Endothelial cell (in vitro differentiated cells): ENCODE measurements around the gene ATP7A. TPM values are rescaled to one million over a fixed set of nuclear protein-coding genes. Genes with fewer than 3 reads are reported as not detected.

Source experiments
- DNase-seq: peaks from one replicate; pipeline ENCODE4 v3.0.0; 2021; ENCODE audit warnings: low spot score
- H3K27ac Mint-ChIP-seq: one replicate; pipeline ENCODE4 v1.8.0; 2021; ENCODE audit warnings: mixed read lengths, inconsistent platforms; ENCODE audit not compliant: unreplicated experiment
- H3K27me3 Mint-ChIP-seq: one replicate; pipeline ENCODE4 v1.8.0; 2021; ENCODE audit warnings: mild to moderate bottlenecking, moderate library complexity, mixed read lengths, inconsistent platforms; ENCODE audit not compliant: unreplicated experiment
- H3K36me3 Mint-ChIP-seq: one replicate; pipeline ENCODE4 v1.8.0; 2021; ENCODE audit warnings: mild to moderate bottlenecking, low read depth, mixed read lengths, inconsistent platforms; ENCODE audit not compliant: unreplicated experiment
- H3K4me1 Mint-ChIP-seq: one replicate; pipeline ENCODE4 v1.8.0; 2021; ENCODE audit warnings: mild to moderate bottlenecking, mixed read lengths, inconsistent platforms; ENCODE audit not compliant: unreplicated experiment
- H3K4me3 Mint-ChIP-seq: one replicate; pipeline ENCODE4 v1.8.0; 2021; ENCODE audit warnings: mild to moderate bottlenecking, mixed read lengths, inconsistent platforms; ENCODE audit not compliant: unreplicated experiment
- H3K9me3 Mint-ChIP-seq: one replicate; pipeline ENCODE4 v1.8.0; 2021; ENCODE audit warnings: mixed read lengths, inconsistent platforms; ENCODE audit not compliant: unreplicated experiment
- CTCF ChIP-seq: fragments of 200-600 bp; sonication (generic); IDR thresholded peaks from one replicate; pipeline ENCODE4 v1.5.0; 2021; ENCODE audit warnings: antibody characterized with exemption; ENCODE audit not compliant: unreplicated experiment
- total RNA-seq: library from RNA; stranded (reverse); fragmentation: NEBNext Ultra II Directional; extraction: Animal tissue kit (Norgen Biotek cat#: 25700); gene quantifications from one replicate; pipeline ENCODE4 v1.2.1, GENCODE V29; 2021; ENCODE audit not compliant: unreplicated experiment

Gene ATP7A
- total RNA-seq, 1 donor from 2014 or later, result 6.7 TPM

GRCh38 chrX:77925764-77926163 is 15.3 kb downstream of the ATP7A start:
- Mint-ChIP-seq H3K4me3 (no peak overlapping the region), H3K36me3 (no peaks in the 10 kb centered on the region), H3K9me3 (no peaks in the 10 kb centered on the region), H3K27me3 (no peaks in the 10 kb centered on the region), H3K4me1 (peaks cover 3% of the 10 kb centered on the region), H3K27ac (no peak overlapping the region)
- DNase-seq, result no peak
- no peak for TF ChIP-seq CTCF

GRCh38 chrX:77930581-77930980 is 20.1 kb downstream of the ATP7A start:
- no peak for TF ChIP-seq CTCF
- H3K27ac Mint-ChIP-seq, result no peak overlapping the region
- no peaks in the 10 kb centered on the region for H3K9me3 Mint-ChIP-seq

GRCh38 chrX:77935886-77936285 is 25.4 kb downstream of the ATP7A start:
- H3K4me1 Mint-ChIP-seq, result no peaks in the 10 kb centered on the region
- DNase-seq, result no peak

More at GRCh38 chrX:77930581-77930980, 20.1 kb downstream of the ATP7A start:
- Mint-ChIP-seq H3K36me3 (no peaks in the 10 kb centered on the region), H3K4me1 (peaks cover 3% of the 10 kb centered on the region), H3K27me3 (no peaks in the 10 kb centered on the region), H3K4me3 (no peak overlapping the region)
- no peak for DNase-seq

GRCh38 chrX:77936299-77936698 is 25.8 kb downstream of the ATP7A start:
- no peak for DNase-seq
- no peaks in the 10 kb centered on the region for H3K4me1 Mint-ChIP-seq
- no peak overlapping the region for H3K4me3 Mint-ChIP-seq
- TF ChIP-seq CTCF, result no peak
- no peaks in the 10 kb centered on the region for H3K27me3 Mint-ChIP-seq
- no peaks in the 10 kb centered on the region for H3K36me3 Mint-ChIP-seq
- no peaks in the 10 kb centered on the region for H3K9me3 Mint-ChIP-seq
- H3K27ac Mint-ChIP-seq, result no peak overlapping the region

More at GRCh38 chrX:77935886-77936285, 25.4 kb downstream of the ATP7A start:
- Mint-ChIP-seq H3K36me3 (no peaks in the 10 kb centered on the region), H3K4me3 (no peak overlapping the region), H3K27me3 (no peaks in the 10 kb centered on the region), H3K27ac (no peak overlapping the region), H3K9me3 (no peaks in the 10 kb centered on the region)
- no peak for TF ChIP-seq CTCF

- Mint-ChIP-seq H3K27me3 (no peaks in the 10 kb centered on the region), H3K4me3 (no peak overlapping the region), H3K9me3 (no peaks in the 10 kb centered on the region), H3K36me3 (no peaks in the 10 kb centered on the region), H3K4me1 (no peaks in the 10 kb centered on the region), H3K27ac (no peak overlapping the region)
- no peak for TF ChIP-seq CTCF
- DNase-seq, result no peak
These were observed 26.8 kb downstream of the ATP7A start for GRCh38 chrX:77937291-77937690.
